NCI-H1930 (cell line): Measurements from ENCODE around the gene MCF2L2.
"Not testable (repeated sequence)": the region's sequence is repeated elsewhere in the genome, so short reads cannot be mapped to it uniquely, and the experiment has no call there.

Experiments
- DNase-seq, 2 experiments: peaks; one replicate each; lab custom pipeline; 2025; lab: John Stamatoyannopoulos, UW

MCF2L2 gene

DNA sequence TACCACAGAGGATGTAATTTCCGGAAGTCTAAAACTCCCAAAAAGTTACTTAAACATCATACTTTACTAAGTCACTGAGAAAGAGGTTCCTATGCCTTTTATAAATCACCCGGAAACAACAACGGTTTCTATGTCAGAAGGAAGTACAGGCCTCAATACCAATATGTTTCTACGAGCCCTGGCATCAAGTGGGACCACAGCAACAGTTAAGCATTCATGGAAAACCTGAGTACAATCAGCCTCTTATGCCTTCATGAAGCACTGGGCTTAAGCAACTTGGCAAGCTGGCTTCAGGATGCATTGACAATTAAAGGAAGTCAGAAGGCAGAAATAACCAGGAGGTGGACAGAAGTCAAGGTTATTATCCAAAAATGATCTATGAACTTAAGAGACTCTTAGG is 194.5 kb downstream of the MCF2L2 start:
- DNase-seq, result no peak

DNA sequence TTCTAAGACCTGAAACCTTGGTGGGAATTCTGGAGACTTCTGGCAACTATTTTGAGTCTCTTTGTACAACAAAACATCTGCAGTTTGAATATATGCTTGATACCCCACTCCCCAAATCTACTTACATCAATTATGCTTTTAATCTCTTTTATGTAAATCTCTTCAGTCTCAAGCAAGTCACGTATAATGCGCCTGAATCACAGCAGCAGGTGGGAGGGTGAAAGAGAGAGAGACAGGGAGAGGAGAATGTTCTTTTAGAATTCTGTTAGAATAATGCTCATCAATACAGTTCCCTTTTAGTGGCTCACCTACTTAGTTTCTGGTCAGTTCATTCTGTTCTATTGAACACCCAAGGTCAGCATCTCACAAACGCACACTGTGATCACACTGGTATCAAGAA is 197.6 kb downstream of the MCF2L2 start:
- no peak for DNase-seq

GRCh38 chr3:183230251-183230650 is 198.2 kb downstream of the MCF2L2 start:
- DNase-seq, result not testable (repeated sequence)

DNA sequence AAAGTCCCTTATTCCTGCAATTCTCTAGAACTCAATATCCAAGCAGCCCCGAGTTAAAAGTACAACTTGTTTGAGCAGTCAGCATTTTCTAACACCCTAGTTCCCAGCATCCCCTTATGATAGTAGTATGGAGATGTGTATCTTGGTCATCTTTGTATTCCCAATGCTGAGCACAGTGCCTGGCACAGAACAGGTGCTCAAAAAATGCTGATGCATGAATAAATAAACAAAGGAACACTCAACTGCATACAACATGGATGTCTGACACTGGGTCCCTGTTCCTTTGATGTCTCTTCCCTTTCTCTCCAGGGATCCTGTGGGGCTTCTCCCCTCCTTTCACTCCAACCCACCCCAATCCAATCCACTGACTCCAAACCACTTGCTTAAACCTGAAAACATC is 199.2 kb downstream of the MCF2L2 start:
- no peak for DNase-seq

GRCh38 chr3:183227586-183227985 is 200.8 kb downstream of the MCF2L2 start:
- DNase-seq, result no peak

- DNase-seq, result no peak
These were observed 202.0 kb downstream of the MCF2L2 start for GRCh38 chr3:183226333-183226890.

DNA sequence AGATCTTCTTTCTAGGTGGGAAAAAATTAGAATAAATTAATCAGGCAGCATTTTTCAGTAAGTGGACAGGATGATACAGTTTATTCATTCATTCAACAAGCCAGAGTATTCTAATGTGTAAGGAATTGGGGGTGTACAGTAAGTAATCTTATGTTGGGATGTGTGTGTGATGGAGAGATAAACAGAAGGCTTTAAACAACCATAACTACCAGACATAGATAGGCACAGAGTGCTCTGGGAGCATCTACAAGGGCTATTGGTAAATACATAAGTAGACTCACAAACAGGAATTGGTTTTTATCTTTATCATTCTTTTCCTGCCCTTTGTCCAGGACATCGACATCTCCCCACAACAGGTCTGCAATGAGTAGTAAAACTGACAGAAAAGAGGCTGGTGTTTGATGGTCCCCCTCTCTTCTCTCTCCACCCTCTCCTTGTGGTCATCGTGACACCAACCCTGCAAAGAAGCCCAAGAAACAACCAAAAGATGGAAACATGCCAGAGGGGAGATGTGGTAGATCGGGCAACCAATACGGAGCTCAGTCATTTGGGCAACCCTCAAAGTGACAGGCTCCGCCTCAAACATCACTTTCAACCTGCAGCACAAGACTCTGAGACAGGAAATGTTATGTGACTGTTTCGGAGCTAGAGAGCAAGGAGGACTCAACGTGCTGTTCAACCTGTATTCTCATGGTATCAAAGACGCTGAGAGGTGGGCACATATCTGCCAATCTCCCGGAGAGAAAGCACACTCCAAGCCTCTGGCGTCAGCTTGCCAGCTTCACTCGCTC is 204.0 kb downstream of the MCF2L2 start:
- no peak for DNase-seq

DNA sequence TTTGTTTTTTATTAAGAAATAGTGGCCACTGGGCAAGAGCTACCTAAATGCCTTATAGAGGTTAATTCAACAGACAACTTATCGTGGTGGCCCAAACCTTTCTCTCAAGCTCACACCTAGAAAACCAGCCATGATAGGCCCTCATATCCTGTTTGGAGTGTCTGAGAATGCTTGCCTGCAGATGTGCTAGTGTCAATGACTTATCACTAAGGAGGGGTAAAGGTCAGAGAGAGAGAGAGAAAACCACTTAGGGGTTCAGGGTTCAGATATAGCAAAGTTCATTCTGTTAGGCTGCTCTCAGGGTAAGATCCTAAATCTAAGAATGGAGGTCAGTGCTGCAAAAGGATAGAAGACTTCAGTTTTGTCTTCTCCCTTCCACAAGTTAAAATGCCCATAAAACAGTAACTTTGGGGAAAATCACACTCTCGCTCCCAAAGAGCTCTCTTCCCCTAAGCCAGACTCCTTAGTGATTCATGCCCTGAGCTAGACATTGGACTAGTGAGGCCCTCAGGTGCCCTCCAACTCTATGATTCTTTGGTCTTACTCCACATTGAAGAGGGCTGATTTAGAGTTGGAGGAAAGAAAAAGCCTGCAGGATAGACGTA is 205.7 kb downstream of the MCF2L2 start:
- DNase-seq, result no peak

- no peak for DNase-seq
These were observed 207.6 kb downstream of the MCF2L2 start for GRCh38 chr3:183220828-183221227.

GRCh38 chr3:183218826-183219225 is 209.6 kb downstream of the MCF2L2 start:
- DNase-seq, result no peak

- no peak for DNase-seq
These were observed 210.7 kb downstream of the MCF2L2 start for GRCh38 chr3:183217548-183218332.

- DNase-seq, result no peak
These were observed 212.7 kb downstream of the MCF2L2 start for GRCh38 chr3:183215591-183216202.

GRCh38 chr3:183214277-183214612 is 214.2 kb downstream of the MCF2L2 start:
- DNase-seq, result no peak

DNA sequence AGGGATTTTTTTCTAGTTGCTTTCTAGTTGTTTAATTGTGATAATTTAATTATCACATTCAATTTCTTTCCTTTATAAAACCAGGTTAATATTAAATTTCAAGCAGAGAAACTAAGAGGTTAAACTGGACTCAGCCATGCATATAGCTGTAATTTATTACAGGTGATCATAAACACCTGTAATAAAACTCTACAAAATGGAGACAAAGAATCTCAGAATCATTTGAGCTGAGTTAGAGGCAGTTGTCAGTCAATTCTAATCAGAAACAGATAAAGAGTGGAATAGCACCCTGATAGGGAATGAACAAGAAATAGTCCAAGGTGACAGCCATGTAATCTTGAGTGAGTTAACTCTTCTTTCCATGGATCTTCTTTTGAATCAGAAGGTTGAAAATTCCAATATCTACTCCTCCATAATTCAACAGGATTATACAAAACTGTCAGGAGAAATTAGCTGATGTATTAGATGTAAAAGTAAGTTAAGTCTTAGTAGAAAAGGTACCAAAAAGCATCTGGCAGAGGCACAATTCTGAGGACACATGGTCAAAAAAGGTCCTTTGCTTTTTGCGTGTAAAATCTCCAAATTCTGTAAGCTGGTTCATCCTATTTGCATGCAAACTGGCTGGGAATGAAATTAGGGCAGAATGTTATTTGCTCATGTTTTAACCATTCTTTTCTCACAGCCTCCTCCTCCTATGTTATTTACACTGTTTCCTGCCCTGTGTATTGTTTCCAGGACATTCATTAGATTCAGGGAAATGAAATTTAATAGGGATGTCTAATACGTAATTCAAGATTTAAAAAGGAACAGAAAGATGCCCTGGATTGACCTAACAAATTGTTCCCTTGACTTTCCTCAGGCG is 214.8 kb downstream of the MCF2L2 start:
- no peak for DNase-seq

DNA sequence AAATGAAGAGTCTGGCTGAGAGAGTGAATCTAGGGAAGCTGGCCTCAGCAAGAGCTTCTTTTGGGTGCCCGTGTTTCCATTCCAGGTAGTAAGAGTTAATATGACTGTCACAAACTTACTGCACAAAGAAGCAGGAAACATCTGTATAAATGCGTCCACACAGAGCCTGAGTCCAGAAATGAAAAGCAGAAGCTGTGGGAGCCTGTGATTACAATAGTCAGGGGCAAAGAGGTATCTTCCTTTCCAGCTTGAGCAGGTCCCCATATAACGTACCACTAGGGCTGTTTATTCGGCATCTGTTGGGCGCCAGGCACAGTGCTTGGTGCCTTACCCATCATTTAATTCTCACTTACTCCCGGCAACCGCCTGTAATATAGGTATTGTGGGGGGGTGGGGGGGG is 215.9 kb downstream of the MCF2L2 start:
- DNase-seq, result no peak

GRCh38 chr3:183212096-183212495 is 216.3 kb downstream of the MCF2L2 start:
- no peak for DNase-seq

GRCh38 chr3:183211352-183211751 is 217.1 kb downstream of the MCF2L2 start:
- no peak for DNase-seq

GRCh38 chr3:183210862-183211341 is 217.5 kb downstream of the MCF2L2 start:
- DNase-seq, result no peak

- no peak for DNase-seq
These were observed 218.1 kb downstream of the MCF2L2 start for GRCh38 chr3:183210341-183210740.

DNA sequence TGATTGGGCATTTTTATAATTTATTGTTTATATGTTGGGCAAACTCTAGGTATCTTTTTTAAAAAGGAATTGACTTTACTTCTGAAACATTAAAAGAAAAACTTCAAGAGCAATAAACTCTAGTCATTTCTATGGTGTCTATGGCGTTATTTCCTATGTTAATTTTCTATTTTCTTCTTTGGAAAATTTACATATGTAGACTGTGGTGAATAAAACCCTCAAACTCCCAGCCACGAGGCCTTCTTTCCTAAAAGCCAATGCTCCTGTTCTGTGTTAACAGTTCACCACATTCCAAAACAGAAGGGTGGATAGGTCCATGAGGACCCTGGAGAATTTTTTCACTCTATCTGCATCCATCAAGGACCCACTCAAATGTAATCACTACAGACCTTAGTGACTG is 219.6 kb downstream of the MCF2L2 start:
- DNase-seq, result no peak

GRCh38 chr3:183208260-183208659 is 220.2 kb downstream of the MCF2L2 start:
- DNase-seq, result no peak
